GM12875 (cell line): ENCODE results near the gene TSPAN31.
"Not testable (repeated sequence)": the region's sequence is repeated elsewhere in the genome, so short reads cannot be mapped to it uniquely, and the experiment has no call there.

Experiments used
- H3K4me3 ChIP-seq: one replicate; pipeline ENCODE4 v1.5.1; 2011; ENCODE audit warnings: low read depth, low read length, control low read depth
- CTCF ChIP-seq: IDR thresholded peaks from 2 replicates; pipeline ENCODE4 v1.5.1; 2011; ENCODE audit warnings: low read depth, mild to moderate bottlenecking, control low read depth, inconsistent platforms, low read length, moderate library complexity, borderline replicate concordance; ENCODE audit not compliant: insufficient read depth

Gene TSPAN31

GRCh38 chr12:57708296-57708695 lies 36.5 kb upstream of the TSPAN31 start:
- no peak overlapping the region for H3K4me3 ChIP-seq
- TF ChIP-seq CTCF = no peak

- H3K4me3 ChIP-seq = no peak overlapping the region
- no peak for TF ChIP-seq CTCF
These were observed 32.1 kb upstream of the TSPAN31 start for GRCh38 chr12:57712701-57713100.

- TF ChIP-seq CTCF = no peak
- H3K4me3 ChIP-seq = no peak overlapping the region
These were observed 31.6 kb upstream of the TSPAN31 start for GRCh38 chr12:57713209-57713608.

- not testable (repeated sequence) for H3K4me3 ChIP-seq
These were observed 29.6 kb upstream of the TSPAN31 start for GRCh38 chr12:57715036-57715748.

GRCh38 chr12:57715786-57716185 lies 29.1 kb upstream of the TSPAN31 start:
- no peak overlapping the region for H3K4me3 ChIP-seq
- no peak for TF ChIP-seq CTCF

- H3K4me3 ChIP-seq = no peak overlapping the region
- no peak for TF ChIP-seq CTCF
These were observed 28.5 kb upstream of the TSPAN31 start for GRCh38 chr12:57716305-57716704.

GRCh38 chr12:57717131-57717530 lies 27.7 kb upstream of the TSPAN31 start:
- H3K4me3 ChIP-seq = no peak overlapping the region
- TF ChIP-seq CTCF = no peak
